ENCODE data around the gene AXL.
"Not testable (repeated sequence)": the region's sequence is repeated elsewhere in the genome, so short reads cannot be mapped to it uniquely, and the experiment has no call there.

Gene AXL

GRCh38 chr19:41276231-41276630 lies 57.2 kb downstream of the AXL start:
- DNase-seq (ENCODE audit: low read depth) = peak; percentile 97

GRCh38 chr19:41278478-41278877 lies 59.5 kb downstream of the AXL start:
- no peak for DNase-seq (ENCODE audit: low read depth)

DNA sequence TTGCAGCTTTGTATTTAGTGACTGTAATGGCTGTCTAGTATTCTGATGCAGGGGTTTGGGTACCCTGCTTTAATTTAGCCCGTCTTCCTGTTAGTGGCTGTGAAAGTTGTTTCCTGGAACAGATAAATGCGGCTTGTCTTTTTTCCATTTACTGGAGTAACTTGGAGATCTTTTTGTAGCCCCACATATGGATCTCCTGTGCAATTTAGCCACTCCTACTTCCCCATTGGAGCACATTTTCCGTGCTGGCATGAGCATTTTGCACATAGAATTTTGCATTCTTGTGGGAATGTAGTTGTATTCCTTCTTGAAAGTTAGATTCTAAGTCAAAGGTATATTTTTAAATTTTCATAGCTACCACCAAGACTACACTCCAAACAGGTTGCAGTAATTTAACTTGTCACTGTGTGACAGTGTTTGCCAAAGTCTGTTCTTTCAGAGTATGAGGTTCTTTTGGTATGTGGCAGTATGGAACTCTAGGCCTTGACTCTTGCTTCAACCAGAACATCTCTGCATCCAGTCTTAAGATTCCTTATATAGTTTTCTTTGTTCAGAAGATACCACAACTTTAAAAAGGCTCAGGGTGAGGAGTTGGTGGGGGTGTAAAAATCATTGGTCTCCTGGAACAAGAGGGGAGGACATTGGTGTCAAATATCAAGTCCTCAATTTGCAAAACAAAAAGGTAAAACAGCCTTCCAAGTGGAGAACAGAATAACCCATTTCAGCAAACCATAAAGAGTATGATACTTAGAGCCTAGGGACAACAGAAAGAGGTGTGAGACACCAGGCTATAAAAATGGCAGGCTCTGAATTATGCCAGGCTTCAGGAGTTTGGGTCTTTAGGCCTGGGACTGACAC lies 69.9 kb downstream of the AXL start:
- no peak for DNase-seq (ENCODE audit: low read depth)

DNA sequence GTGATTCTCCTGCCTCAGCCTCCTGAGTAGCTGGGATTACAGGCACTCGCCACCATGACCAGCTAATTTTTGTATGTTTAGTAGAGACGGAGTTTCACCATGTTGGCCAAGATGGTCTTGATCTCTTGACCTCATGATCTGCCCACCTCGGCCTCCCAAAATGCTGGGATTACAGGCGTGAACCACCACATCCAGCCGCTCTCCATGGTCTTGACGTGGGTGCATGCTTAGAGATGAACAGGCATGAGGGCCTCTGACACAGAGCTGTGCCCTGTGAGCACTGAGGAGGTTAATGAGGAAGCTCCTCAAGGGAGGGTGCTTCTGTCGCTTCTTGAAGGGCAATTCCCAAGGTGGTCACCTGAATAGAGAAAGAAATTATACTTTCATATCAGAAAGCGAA lies 70.8 kb downstream of the AXL start:
- DNase-seq (ENCODE audit: low read depth) = not testable (repeated sequence)

DNA sequence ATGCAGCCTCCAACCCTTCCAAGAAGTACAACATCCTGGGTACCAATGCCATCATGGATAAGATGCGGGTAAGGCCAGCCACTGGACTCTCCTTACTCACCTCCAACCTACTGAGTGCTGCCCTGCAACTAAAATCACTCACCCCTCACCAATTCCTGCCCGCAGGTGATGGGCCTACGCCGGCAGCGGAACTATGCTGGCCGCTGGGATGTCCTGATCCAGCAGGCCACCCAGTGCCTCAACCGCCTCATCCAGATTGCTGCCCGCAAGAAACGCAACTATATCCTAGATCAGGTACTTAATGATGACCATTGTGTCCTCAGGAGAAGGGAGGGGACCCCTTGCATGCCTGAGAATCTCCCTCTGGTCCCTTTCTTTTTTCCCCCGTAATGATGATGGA lies 75.4 kb downstream of the AXL start:
- DNase-seq (ENCODE audit: low read depth) = no peak

- DNase-seq (ENCODE audit: low read depth) = no peak
Measured at GRCh38 chr19:41295499-41295898, 76.5 kb downstream of the AXL start.

DNA sequence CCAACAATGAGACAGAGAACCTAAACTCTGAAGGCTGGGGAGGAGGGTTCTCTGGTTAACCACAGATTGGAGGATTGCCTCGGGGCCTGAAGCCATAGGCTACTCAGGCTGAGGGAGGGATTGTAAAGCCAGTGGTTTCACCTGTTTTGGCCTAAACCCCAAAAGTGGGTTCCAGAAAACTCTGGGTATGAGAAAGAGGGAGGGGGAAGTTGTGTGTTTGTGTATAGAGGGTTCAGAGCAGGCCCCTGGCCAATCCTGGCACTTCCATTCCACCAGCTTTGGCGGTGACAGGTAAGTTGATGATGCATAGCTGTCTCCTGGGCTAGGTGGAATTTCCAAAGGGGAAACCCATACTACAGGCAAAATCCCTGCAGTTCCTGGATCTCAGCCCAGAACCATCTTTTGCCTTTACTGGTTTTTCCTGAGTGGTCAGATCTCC lies 77.4 kb downstream of the AXL start:
- no peak for DNase-seq (ENCODE audit: low read depth)

GRCh38 chr19:41297628-41298347 lies 78.8 kb downstream of the AXL start:
- no peak for DNase-seq (ENCODE audit: low read depth)

GRCh38 chr19:41298348-41298964 lies 79.4 kb downstream of the AXL start:
- DNase-seq (ENCODE audit: low read depth) = peak; percentile 69

DNA sequence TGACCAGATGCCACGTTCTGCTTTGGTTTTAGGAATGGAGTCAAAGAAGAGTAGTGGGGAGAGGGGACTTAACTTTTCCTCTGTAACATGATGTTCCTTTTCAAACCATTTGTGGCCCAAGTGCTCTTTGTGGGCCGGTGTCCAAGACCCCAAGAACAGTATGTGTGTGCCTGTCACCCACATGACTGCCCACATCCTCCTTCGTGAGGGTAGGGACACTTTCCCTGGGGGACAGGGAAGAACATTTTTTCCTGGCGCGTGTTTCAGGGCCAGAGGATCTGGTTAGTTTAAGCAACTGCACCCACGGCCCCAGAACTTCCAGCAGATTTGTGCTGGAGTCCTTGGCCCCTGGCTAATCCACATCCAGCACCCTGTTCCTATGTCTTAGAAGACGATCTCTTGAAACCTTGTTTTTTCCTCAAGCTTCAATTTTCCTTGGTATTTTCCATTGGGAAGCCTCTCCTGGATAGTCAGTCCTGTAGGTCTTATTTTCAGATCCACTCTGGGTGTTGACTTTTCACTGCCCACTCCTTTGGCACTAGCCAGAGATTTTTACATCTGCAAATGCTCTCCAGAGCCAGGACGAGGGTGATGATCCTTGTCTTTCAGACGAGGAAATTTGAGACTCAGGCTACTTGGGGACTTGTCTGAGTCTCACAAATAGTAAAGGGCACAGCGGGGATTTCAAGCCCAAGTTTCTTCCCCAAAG lies 80.2 kb downstream of the AXL start:
- DNase-seq (ENCODE audit: low read depth) = no peak

GRCh38 chr19:41299755-41300089 lies 80.7 kb downstream of the AXL start:
- peak; percentile 91 for DNase-seq (ENCODE audit: low read depth)

GRCh38 chr19:41300555-41300954 lies 81.5 kb downstream of the AXL start:
- DNase-seq (ENCODE audit: low read depth) = no peak

DNA sequence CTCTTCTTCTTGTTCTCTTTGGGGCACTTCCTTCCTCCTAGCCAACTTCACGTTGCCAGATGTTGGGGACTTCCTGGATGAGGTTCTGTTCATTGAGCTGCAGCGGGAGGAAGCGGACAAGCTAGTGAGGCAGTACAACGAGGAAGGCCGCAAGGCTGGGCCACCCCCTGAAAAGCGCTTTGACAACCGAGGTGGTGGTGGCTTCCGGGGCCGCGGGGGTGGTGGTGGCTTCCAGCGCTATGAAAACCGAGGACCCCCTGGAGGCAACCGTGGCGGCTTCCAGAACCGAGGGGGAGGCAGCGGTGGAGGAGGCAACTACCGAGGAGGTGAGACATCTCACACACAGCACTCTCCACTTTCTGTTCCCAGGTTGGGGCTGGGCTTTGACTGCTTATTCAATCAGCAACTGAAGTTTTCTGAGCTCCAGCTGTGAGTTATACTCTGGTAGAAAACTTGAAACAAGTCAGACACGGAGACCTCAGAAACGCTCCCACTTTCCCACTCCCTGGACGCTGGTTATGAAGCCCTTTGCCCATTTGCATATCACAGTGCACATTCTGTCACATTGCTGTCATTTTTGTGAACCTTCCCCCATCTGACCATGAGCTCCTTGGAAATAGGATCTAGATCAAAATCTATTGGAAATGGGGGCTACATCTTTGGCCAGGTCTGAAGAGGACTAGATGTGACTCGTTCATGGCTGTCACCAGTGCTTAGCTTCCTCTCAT lies 83.8 kb downstream of the AXL start:
- DNase-seq (ENCODE audit: low read depth) = no peak

- DNase-seq (ENCODE audit: low read depth) = no peak
Measured at GRCh38 chr19:41303954-41304353, 84.9 kb downstream of the AXL start.

DNA sequence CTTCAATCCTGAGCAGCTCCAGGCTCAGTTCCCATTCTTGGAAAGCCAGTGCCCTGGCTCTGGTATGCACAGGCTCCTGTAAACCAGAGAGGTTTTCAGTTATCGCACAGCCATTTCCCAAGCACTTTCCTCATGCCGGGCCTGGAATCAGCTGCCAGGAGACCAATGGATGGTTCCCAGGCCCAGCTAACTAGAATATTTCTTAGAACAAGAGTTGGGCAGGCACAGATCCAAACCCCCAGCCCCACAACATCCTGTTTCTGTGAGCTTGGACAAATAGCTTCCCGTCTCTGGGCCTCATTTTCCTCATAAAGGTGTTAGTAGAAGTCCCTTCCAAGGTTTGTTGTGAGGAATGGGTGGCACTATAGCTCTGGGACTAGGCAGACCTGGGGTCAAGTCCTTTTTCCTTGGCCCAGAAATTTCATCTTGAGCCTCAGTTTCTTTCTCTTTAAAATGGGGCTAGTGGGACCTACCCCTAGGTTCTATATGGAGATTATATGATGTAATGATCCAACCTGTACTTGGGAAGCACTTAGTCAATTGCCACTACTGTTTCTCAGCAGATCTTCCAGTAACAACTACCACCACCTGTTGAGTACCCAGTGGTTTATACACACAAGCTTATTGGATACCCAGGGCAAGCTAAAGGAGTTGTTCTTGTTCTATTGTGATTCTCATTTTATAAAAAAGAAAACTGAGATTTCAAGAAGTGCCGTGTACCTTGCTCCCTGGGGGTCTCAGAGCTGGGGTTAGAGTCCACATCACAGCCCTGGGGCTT lies 85.9 kb downstream of the AXL start:
- no peak for DNase-seq (ENCODE audit: low read depth)

DNA sequence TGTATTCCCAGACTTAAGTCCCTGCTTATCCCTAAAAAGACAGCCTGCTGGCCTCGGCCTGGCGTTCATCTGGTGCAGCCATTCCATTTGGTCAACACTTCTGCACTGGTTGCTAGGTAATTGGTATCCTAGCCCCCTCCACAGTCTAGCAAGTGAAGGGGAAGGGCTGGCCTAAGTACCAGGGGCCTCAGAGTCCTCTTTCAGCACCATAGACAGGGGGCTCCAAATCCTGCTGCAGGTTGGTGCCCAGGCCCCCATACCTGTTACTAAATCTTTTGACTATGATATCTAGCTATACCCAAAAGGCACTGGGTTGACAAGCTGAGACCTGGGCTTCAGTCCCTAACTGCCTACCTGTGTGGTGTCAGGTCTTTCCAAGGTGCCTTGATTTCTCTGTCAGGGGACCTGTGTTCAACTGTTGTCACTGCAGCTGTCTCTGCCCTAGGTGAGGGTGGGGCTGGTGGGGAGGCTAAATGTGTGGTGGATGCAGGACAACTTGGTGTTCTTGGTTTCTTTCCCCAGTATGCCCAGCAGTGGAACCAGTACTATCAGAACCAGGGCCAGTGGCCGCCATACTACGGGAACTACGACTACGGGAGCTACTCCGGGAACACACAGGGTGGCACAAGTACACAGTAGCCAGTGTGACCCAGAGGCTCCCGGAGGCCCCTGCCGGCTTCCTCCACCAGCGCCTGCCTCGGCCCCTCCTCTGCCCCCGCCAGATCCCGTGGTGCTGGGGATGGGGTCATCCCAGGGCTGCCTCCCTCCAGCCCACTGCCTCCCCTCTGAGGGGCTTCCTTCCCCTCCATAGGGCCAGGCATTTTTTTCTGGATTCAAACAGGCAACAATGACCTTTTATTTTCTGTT lies 87.1 kb downstream of the AXL start:
- DNase-seq (ENCODE audit: low read depth) = no peak

DNA sequence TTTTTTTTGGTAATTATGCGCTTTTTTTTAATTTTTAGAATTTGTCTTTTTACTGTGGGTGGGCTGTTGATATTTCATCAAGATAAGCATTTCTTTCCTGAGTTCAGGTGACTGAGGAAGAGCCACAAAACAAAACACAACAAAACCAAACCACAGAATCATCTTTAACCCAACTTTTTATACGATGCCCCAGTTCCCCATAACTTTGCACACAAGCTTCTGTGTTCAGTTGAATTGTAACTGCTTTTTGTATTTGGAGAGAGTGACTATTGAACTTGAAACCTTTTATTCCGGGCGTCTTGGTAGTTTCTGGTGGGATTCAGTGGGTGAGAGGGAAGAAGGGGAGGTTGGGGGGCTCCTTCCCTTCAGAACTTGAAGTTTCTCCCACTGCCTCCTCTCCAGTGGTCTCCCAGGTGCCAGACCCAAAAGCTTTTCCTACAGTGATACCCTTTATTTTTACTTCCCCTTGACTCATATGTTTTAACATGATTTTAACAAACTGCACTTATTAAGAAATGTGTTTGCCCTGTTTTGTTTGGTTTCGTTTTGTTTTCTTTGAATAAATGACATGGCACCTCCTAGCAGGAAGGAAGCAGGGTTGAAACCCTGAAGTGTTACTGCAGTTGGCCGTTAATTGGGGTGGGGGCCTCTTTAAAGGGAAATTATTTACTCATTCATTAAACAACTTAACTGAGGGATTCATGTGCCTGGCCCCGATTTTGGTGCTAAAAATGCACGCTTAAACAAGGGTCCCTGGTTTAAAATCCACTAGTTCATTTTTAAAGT lies 88.3 kb downstream of the AXL start:
- DNase-seq (ENCODE audit: low read depth) = no peak

GRCh38 chr19:41307954-41308449 lies 89.0 kb downstream of the AXL start:
- DNase-seq (ENCODE audit: low read depth) = no peak

Measured in amniotic epithelial cell (primary cell).